Spinal cord (tissue), 10 donors: ENCODE measurements around the gene AIF1. TPM values are rescaled to one million over a fixed set of nuclear protein-coding genes. Genes with fewer than 3 reads are reported as not detected.

Experiments used
- DNase-seq, 6 donors: peaks; one replicate each; pipeline versions ENCODE4 v3.0.0 to v3.0.0-alpha.2; 2013 to 2015; ENCODE audit warnings: low spot score in 6 of 6, low read depth in 4 of 6
- H3K27ac ChIP-seq: one replicate; pipeline ENCODE4 v1.5.1; 2013; ENCODE audit warnings: low read depth, low read length, control low read depth
- H3K27me3 ChIP-seq: one replicate; pipeline ENCODE4 v1.6.1; 2013; ENCODE audit warnings: low read length; ENCODE audit not compliant: control insufficient read depth, insufficient read depth
- H3K36me3 ChIP-seq: one replicate; pipeline ENCODE4 v1.6.1; 2013; ENCODE audit warnings: low read length; ENCODE audit not compliant: control insufficient read depth, insufficient read depth
- H3K4me1 ChIP-seq: one replicate; pipeline ENCODE4 v1.6.1; 2013; ENCODE audit warnings: low read length; ENCODE audit not compliant: control insufficient read depth, insufficient read depth
- H3K4me3 ChIP-seq: one replicate; pipeline ENCODE4 v1.5.1; 2013; ENCODE audit warnings: low read depth, low read length, control low read depth
- H3K9me3 ChIP-seq: one replicate; pipeline ENCODE4 v1.6.1; 2013; ENCODE audit warnings: low read length; ENCODE audit not compliant: control insufficient read depth, insufficient read depth
- WGBS: methylation state at CpG from one replicate; pipeline ENCODE4 v1.1.5; 2013; ENCODE audit warnings: missing lambda C conversion rate; ENCODE audit not compliant: insufficient coverage; 5-methylcytosine and 5-hydroxymethylcytosine counted together
- polyA plus RNA-seq, 2 donors: library from polyadenylated mRNA; unstranded; fragments of 120-200 nt; gene quantifications; one replicate each; pipeline ENCODE4 v1.2.1, GENCODE V29; 2013; ENCODE audit not compliant: insufficient read length in 2 of 2
- total RNA-seq, 2 donors: library from RNA; depleted of rRNA in 1 of 2; stranded (reverse); fragments of 120-200 nt in 1 of 2; fragments of >200 nt in 1 of 2; gene quantifications; one replicate each; pipeline versions ENCODE4 v1.2.3 to v1.2.4, GENCODE V29; 2013 to 2014
- donor health status: healthy.

AIF1 gene
- total and polyA plus RNA-seq, 4 donors, result 27.8 to 55.0 (median 39.0) TPM

- no peak overlapping the region for H3K27ac ChIP-seq
- WGBS, result 91% methylated on average over 7 of the region's 10 CpGs
- H3K4me1 ChIP-seq, result no peaks in the 10 kb centered on the region
- no peaks in the 10 kb centered on the region for H3K27me3 ChIP-seq
- H3K4me3 ChIP-seq, result no peak overlapping the region
- DNase-seq, result no peak
- peaks cover 91% of the 10 kb centered on the region for H3K36me3 ChIP-seq
- no peaks in the 10 kb centered on the region for H3K9me3 ChIP-seq
Measured at GRCh38 chr6:31639449-31639861, 24.4 kb downstream of the AIF1 start.

- Histone ChIP-seq H3K4me3 (no peak overlapping the region), H3K4me1 (no peaks in the 10 kb centered on the region), H3K27me3 (no peaks in the 10 kb centered on the region), H3K9me3 (no peaks in the 10 kb centered on the region), H3K27ac (no peak overlapping the region), H3K36me3 (peaks cover 90% of the 10 kb centered on the region)
- 100% methylated on average over 3 of the region's 6 CpGs for WGBS
- no peak for DNase-seq
Measured at GRCh38 chr6:31640612-31641011, 25.6 kb downstream of the AIF1 start.

- WGBS, result no CpG with 5 or more reads among the region's 4 CpGs
Measured at GRCh38 chr6:31641370-31641769, 26.3 kb downstream of the AIF1 start.

GRCh38 chr6:31642798-31643570 lies 27.9 kb downstream of the AIF1 start:
- Histone ChIP-seq H3K4me3 (no peak overlapping the region), H3K4me1 (no peaks in the 10 kb centered on the region), H3K27ac (no peak overlapping the region), H3K36me3 (peaks cover 90% of the 10 kb centered on the region), H3K9me3 (no peaks in the 10 kb centered on the region), H3K27me3 (no peaks in the 10 kb centered on the region)
- 100% methylated on average over 2 of the region's 6 CpGs for WGBS
- DNase-seq, result no peak

More at GRCh38 chr6:31641370-31641769, 26.3 kb downstream of the AIF1 start:
- H3K27me3 ChIP-seq, result no peaks in the 10 kb centered on the region
- H3K27ac ChIP-seq, result no peak overlapping the region
- peaks cover 90% of the 10 kb centered on the region for H3K36me3 ChIP-seq
- DNase-seq, result no peak
- H3K4me1 ChIP-seq, result no peaks in the 10 kb centered on the region
- H3K9me3 ChIP-seq, result no peaks in the 10 kb centered on the region
- no peak overlapping the region for H3K4me3 ChIP-seq

- no peak overlapping the region for H3K27ac ChIP-seq
- peaks cover 92% of the 10 kb centered on the region for H3K36me3 ChIP-seq
- H3K27me3 ChIP-seq, result no peaks in the 10 kb centered on the region
- no peaks in the 10 kb centered on the region for H3K9me3 ChIP-seq
- no peak overlapping the region for H3K4me3 ChIP-seq
- no peak for DNase-seq
- no peaks in the 10 kb centered on the region for H3K4me1 ChIP-seq
- WGBS, result 83% methylated on average over 10 of the region's 17 CpGs
Measured at GRCh38 chr6:31643818-31644454, 28.9 kb downstream of the AIF1 start.

- H3K36me3 ChIP-seq, result peaks cover 86% of the 10 kb centered on the region
- H3K27me3 ChIP-seq, result no peaks in the 10 kb centered on the region
- H3K4me1 ChIP-seq, result no peaks in the 10 kb centered on the region
- H3K4me3 ChIP-seq, result no peak overlapping the region
- WGBS, result 98% methylated on average over 8 of the region's 9 CpGs
- no peak for DNase-seq
- H3K9me3 ChIP-seq, result no peaks in the 10 kb centered on the region
- H3K27ac ChIP-seq, result no peak overlapping the region
Measured at GRCh38 chr6:31645325-31645724, 30.3 kb downstream of the AIF1 start.

- Histone ChIP-seq H3K9me3 (no peaks in the 10 kb centered on the region), H3K27ac (peak overlapping the region; percentile 99), H3K4me1 (peaks cover 18% of the 10 kb centered on the region), H3K4me3 (peak overlapping the region; percentile 98), H3K27me3 (no peaks in the 10 kb centered on the region), H3K36me3 (peaks cover 29% of the 10 kb centered on the region)
- no peak for DNase-seq
- 5% methylated on average over 25 of the region's 29 CpGs for WGBS
Measured at GRCh38 chr6:31651602-31652191, 36.7 kb downstream of the AIF1 start.

- Histone ChIP-seq H3K4me3 (peak overlapping the region; percentile 98), H3K27me3 (no peaks in the 10 kb centered on the region), H3K4me1 (peaks cover 19% of the 10 kb centered on the region), H3K9me3 (no peaks in the 10 kb centered on the region), H3K27ac (peak overlapping the region; percentile 99), H3K36me3 (peaks cover 24% of the 10 kb centered on the region)
- WGBS, result 1% methylated on average over 20 of the region's 37 CpGs
- no peak for DNase-seq
Measured at GRCh38 chr6:31652925-31653724, 38.1 kb downstream of the AIF1 start.

- no peak overlapping the region for H3K27ac ChIP-seq
- 100% methylated on average over 1 of the region's 8 CpGs for WGBS
- DNase-seq, result no peak
- no peaks in the 10 kb centered on the region for H3K27me3 ChIP-seq
- peaks cover 34% of the 10 kb centered on the region for H3K4me1 ChIP-seq
- H3K4me3 ChIP-seq, result no peak overlapping the region
- H3K9me3 ChIP-seq, result no peaks in the 10 kb centered on the region
- H3K36me3 ChIP-seq, result peaks cover 25% of the 10 kb centered on the region
Measured at GRCh38 chr6:31654574-31655348, 39.7 kb downstream of the AIF1 start.
